Chondrocyte (in vitro differentiated cells): Measurements from ENCODE around the gene GGPS1. TPM values are rescaled to one million over a fixed set of nuclear protein-coding genes. Genes with fewer than 3 reads are reported as not detected.

Experiments used
- DNase-seq: peaks from one replicate; pipeline ENCODE4 v3.0.0; 2021; ENCODE audit warnings: mixed read lengths, low spot score
- H3K27ac Mint-ChIP-seq: one replicate; pipeline ENCODE4 v1.8.0; 2021; ENCODE audit warnings: mild to moderate bottlenecking, moderate library complexity, mixed read lengths; ENCODE audit not compliant: unreplicated experiment
- H3K27me3 Mint-ChIP-seq: 2 replicates; pipeline ENCODE4 v1.8.0; 2021; ENCODE audit warnings: low read depth, mixed read lengths
- H3K36me3 Mint-ChIP-seq: 2 replicates; pipeline ENCODE4 v1.8.0; 2021; ENCODE audit warnings: low read depth, mixed read lengths
- H3K4me1 Mint-ChIP-seq: 2 replicates; pipeline ENCODE4 v1.8.0; 2021; ENCODE audit warnings: low read depth, mild to moderate bottlenecking, mixed read lengths
- H3K4me3 Mint-ChIP-seq: one replicate; pipeline ENCODE4 v1.8.0; 2021; ENCODE audit warnings: mild to moderate bottlenecking, moderate library complexity, mixed read lengths; ENCODE audit not compliant: unreplicated experiment
- H3K9me3 Mint-ChIP-seq: 2 replicates; pipeline ENCODE4 v1.8.0; 2021; ENCODE audit warnings: low read depth, mixed read lengths
- total RNA-seq: library from RNA; stranded (reverse); gene quantifications from 3 replicates; pipeline ENCODE4 v1.2.1, GENCODE V29; 2021
- TF ChIP-seq, protein P1 (sequence below): fragments of 200-600 bp; sonication (generic); IDR thresholded peaks from 2 replicates; pipeline ENCODE4 v1.5.0; 2021; ENCODE audit warnings: antibody characterized with exemption, mild to moderate bottlenecking, moderate library complexity

The GGPS1 gene
- total RNA-seq, 1 donor from 2014 or later: 39.1 TPM

DNA sequence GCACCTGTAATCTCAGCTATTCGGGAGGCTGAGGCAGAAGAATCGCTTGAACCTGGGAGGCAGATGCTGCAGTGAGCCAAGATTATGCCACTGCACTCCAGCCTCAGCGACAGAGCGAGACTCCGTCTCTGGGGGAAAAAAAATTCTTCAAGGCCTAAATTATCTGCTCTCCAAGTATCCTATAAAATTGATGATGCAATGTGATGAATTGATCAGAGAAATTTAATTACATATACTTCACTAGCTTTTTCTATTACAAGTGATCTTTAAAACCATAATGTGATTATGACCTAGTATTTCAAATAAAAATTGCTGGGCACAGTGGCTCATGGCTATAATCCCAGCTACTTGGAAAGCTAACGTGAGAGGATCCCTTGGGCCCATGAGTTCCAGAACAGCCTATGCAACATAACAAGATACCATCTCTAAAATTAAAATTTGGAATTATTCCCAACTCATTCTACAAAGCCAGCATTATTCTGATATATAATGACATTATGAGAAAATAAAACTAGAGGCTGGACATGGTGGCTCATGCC is 44.1 kb upstream of the GGPS1 start:
- Mint-ChIP-seq H3K27ac (no peak overlapping the region), H3K27me3 (no peaks in the 10 kb centered on the region), H3K4me1 (peaks cover 20% of the 10 kb centered on the region)

DNA sequence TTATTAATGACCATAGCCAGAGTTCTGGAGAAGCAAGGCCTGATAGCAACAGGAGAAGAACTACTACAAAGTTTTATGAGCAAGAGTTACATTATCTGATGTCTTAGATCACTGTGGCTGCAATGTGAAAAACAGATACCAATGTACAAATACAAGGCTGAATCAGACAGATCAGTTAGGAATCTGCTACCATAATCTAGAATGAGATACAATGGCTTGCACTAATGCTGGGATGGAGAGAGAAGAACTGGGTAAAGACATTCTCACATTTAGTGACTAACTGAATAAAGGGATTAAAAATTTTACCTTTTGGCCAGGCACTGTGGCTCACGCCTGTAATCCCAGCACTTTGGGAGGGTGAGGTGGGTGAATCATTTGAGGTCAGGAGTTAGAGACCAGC is 41.7 kb upstream of the GGPS1 start:
- TF ChIP-seq, protein P1, sequence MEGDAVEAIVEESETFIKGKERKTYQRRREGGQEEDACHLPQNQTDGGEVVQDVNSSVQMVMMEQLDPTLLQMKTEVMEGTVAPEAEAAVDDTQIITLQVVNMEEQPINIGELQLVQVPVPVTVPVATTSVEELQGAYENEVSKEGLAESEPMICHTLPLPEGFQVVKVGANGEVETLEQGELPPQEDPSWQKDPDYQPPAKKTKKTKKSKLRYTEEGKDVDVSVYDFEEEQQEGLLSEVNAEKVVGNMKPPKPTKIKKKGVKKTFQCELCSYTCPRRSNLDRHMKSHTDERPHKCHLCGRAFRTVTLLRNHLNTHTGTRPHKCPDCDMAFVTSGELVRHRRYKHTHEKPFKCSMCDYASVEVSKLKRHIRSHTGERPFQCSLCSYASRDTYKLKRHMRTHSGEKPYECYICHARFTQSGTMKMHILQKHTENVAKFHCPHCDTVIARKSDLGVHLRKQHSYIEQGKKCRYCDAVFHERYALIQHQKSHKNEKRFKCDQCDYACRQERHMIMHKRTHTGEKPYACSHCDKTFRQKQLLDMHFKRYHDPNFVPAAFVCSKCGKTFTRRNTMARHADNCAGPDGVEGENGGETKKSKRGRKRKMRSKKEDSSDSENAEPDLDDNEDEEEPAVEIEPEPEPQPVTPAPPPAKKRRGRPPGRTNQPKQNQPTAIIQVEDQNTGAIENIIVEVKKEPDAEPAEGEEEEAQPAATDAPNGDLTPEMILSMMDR: no peak
- H3K4me1 Mint-ChIP-seq: peaks cover 16% of the 10 kb centered on the region
- no peaks in the 10 kb centered on the region for H3K9me3 Mint-ChIP-seq
- no peaks in the 10 kb centered on the region for H3K36me3 Mint-ChIP-seq
- no peak overlapping the region for H3K27ac Mint-ChIP-seq
- no peaks in the 10 kb centered on the region for H3K27me3 Mint-ChIP-seq
- no peak for DNase-seq
- no peak overlapping the region for H3K4me3 Mint-ChIP-seq

More for the DNA sequence above, 44.1 kb upstream of the GGPS1 start:
- no peak for DNase-seq
- TF ChIP-seq, protein P1: no peak
- H3K9me3 Mint-ChIP-seq: no peaks in the 10 kb centered on the region
- H3K4me3 Mint-ChIP-seq: no peak overlapping the region
- H3K36me3 Mint-ChIP-seq: no peaks in the 10 kb centered on the region

DNA sequence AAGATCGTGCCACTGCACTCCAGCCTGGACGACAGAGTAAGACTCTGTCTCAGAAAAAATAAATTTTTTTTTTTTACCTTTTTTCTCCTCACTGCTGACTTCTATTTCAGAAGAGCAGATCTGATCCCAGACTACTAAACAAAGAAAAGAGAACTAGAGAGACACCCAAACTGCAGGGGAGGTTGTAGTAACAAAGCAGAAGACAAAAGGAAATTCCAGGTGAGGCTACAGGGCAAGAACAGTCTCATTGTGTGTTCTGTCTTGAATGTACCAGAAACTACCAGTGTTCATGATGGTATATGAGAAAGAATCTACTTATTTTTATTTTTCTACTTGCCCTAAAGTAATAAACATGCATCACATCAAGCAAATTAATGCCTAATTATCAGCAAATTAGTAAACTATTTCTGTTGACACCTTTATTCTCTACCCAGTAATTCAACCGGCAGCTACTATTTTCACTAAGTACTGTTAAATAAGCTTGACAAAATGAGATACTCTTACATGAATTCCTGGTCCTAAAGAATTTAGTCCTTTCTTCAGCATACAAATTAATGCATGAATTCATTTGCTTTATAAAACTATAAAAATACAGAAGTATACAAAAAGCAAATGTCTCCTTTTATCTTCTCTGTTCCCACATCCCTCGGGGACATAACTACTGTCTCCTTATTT is 41.0 kb upstream of the GGPS1 start:
- H3K27me3 Mint-ChIP-seq: no peaks in the 10 kb centered on the region
- H3K36me3 Mint-ChIP-seq: no peaks in the 10 kb centered on the region
- H3K9me3 Mint-ChIP-seq: no peaks in the 10 kb centered on the region
- no peak overlapping the region for H3K27ac Mint-ChIP-seq
- no peak for DNase-seq
- H3K4me1 Mint-ChIP-seq: peaks cover 16% of the 10 kb centered on the region
- TF ChIP-seq, protein P1: no peak
- no peak overlapping the region for H3K4me3 Mint-ChIP-seq

DNA sequence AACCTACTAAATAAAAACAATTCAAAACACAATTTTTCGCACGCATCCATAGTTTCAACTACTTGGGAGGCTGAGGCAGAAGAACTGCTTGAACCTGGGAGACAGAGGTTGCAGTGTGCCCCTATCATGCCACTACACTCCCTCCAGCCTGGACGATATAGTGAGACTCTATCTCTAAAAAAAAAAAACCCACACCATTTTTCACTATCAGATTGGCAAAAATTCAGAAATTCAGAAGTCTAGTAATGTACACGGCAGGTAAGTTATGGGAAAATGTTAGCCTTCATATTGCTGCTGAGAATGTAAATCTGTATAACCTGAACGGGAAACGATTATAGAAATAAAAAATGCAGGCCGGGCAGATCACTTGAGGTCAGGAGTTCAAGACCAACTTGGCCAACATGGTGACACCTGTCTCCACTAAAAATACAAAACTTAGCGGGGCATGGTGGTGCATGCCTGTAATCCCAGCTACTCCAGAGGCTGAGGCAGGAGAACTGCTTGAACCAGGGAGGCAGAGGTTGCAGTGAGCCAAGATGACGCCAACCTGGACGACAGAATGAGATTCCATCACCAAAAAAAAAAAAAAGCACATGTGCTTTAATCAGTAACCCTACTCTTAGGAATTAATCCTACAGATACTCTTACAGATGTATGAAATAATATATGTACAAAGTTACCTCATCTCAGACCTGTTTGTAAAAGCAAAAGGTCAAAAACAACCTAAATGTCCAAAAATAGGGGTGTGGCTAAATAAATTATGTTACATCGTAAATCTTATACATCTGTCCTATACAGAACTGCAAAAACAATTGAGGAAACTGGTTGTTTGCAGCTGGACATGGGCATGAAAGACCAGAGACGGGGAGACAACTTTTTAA is 38.3 kb upstream of the GGPS1 start:
- H3K4me1 Mint-ChIP-seq: peaks cover 16% of the 10 kb centered on the region
- no peak for DNase-seq
- no peaks in the 10 kb centered on the region for H3K36me3 Mint-ChIP-seq
- TF ChIP-seq, protein P1: no peak
- no peak overlapping the region for H3K4me3 Mint-ChIP-seq
- H3K9me3 Mint-ChIP-seq: no peaks in the 10 kb centered on the region
- no peaks in the 10 kb centered on the region for H3K27me3 Mint-ChIP-seq
- H3K27ac Mint-ChIP-seq: no peak overlapping the region

DNA sequence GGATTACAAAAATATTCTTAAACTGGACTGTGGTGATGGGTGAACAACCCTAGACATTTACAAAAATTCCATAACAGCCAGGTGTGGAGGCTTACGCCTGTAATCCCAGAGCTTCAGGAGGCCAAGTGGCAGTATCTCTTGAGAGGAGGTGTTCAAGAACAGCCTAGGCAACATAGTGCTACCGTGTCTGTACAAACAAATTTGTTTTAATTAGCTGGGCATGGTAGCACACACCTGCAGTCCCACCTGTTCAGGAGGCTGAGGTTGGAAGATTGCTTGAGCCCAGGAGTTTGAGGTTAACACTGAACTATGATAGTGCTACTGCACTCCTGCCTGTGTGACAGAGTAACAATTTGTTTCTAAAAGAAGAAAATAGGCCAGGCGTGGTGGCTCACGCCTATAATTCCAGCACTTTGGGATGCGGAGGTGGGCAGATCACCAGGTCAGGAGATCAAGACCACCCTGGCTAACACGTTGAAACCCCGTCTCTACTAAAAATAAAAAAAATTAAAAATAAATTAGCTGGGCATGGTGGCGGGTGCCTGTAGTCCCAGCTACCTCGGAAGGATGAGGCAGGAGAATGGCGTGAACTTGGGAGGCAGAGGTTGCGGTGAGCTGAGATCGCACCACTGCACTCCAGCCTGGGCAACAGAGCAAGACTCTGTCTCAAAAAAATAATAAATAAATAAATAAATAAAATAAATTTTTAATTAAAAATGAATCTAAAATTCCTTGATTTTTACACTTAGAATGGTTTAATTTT is 37.4 kb upstream of the GGPS1 start:
- no peak overlapping the region for H3K4me3 Mint-ChIP-seq
- H3K27ac Mint-ChIP-seq: no peak overlapping the region
- H3K4me1 Mint-ChIP-seq: peaks cover 16% of the 10 kb centered on the region
- no peaks in the 10 kb centered on the region for H3K27me3 Mint-ChIP-seq
- no peaks in the 10 kb centered on the region for H3K36me3 Mint-ChIP-seq
- TF ChIP-seq, protein P1: no peak
- no peaks in the 10 kb centered on the region for H3K9me3 Mint-ChIP-seq
- DNase-seq: no peak
